Stomach (tissue), 9 donors: ENCODE results near the gene FBXO45. TPM values are rescaled to one million over a fixed set of nuclear protein-coding genes. Genes with fewer than 3 reads are reported as not detected.
A peak's percentile ranks its signal among the peaks of the same experiment; 100 is the strongest.
"Not testable (repeated sequence)": the region's sequence is repeated elsewhere in the genome, so short reads cannot be mapped to it uniquely, and the experiment has no call there.

Source experiments
- DNase-seq, 2 donors: peaks; one replicate each; pipeline versions ENCODE4 v3.0.0 to v3.0.0-alpha.2; 2013 to 2019
- H3K27ac ChIP-seq, 5 donors: fragments of 200-600 bp in 4 of 5; sonication (generic) in 4 of 5; one replicate each; pipeline ENCODE4 v1.5.1; 2013 to 2019; ENCODE audit warnings: mild to moderate bottlenecking in 1 of 5, moderate library complexity in 1 of 5
- H3K27me3 ChIP-seq, 3 donors: fragments of 200-600 bp; sonication (generic); one replicate each; pipeline ENCODE4 v1.5.1; 2017 to 2019; ENCODE audit warnings: mixed run types in 1 of 3
- H3K36me3 ChIP-seq, 4 donors: fragments of 200-600 bp; sonication (generic); 1 replicate in 3 of 4; 2 replicates in 1 of 4; pipeline ENCODE4 v1.5.1; 2016 to 2019
- H3K4me1 ChIP-seq, 4 donors: fragments of 200-600 bp; sonication (generic); one replicate each; pipeline ENCODE4 v1.5.1; 2016 to 2019
- H3K4me3 ChIP-seq, 4 donors: fragments of 200-600 bp; sonication (generic) in 3 of 4; one replicate each; pipeline ENCODE4 v1.5.1; 2016 to 2019; ENCODE audit warnings: mild to moderate bottlenecking in 1 of 4
- H3K9me3 ChIP-seq, 4 donors: fragments of 200-600 bp; sonication (generic); one replicate each; pipeline ENCODE4 v1.5.1; 2016 to 2019
- CTCF ChIP-seq, 7 experiments: fragments of 450-650 bp in 4 of 7; fragments of 200-600 bp in 3 of 7; sonication (generic) in 3 of 7; IDR thresholded peaks; one replicate each; pipeline ENCODE4 v1.5.1; 2016 to 2019; ENCODE audit warnings: antibody characterized with exemption in 7 of 7, control low read depth in 2 of 7, mild to moderate bottlenecking in 1 of 7
- EP300 ChIP-seq: sonication (generic); formaldehyde crosslinking; IDR thresholded peaks from one replicate; pipeline ENCODE4 v1.6.1; 2017; ENCODE audit warnings: antibody characterized with exemption
- POLR2A ChIP-seq, 4 donors: fragments of 450-650 bp; IDR thresholded peaks; one replicate each; pipeline ENCODE4 v1.6.1; 2016; ENCODE audit warnings: antibody characterized with exemption in 4 of 4, control low read depth in 2 of 4, mild to moderate bottlenecking in 1 of 4, moderate library complexity in 1 of 4
- POLR2AphosphoS5 ChIP-seq, 3 donors: sonication (generic); formaldehyde crosslinking; IDR thresholded peaks; one replicate each; pipeline ENCODE4 v1.6.1; 2016; ENCODE audit warnings: antibody characterized with exemption in 3 of 3
- WGBS, 5 donors: extraction: QIAGEN DNeasy Blood & Tissue Kit in 3 of 5; methylation state at CpG; one replicate each; pipeline versions ENCODE4 v1.1.5 to v1.1.7; 2013 to 2018; 5-methylcytosine and 5-hydroxymethylcytosine counted together
- intact Hi-C: fragments of 100-400 bp; cut with DNase I; formaldehyde crosslinking; loops from one replicate; pipeline ENCODE4 v1.15.1; 2023; ENCODE audit warnings: low total_unique reads
- polyA plus RNA-seq, 3 donors: library from polyadenylated mRNA; stranded (reverse); fragments of 200-250 nt; gene quantifications; one replicate each; pipeline ENCODE4 v1.2.3, GENCODE V29; 2013
- total RNA-seq, 5 donors: library from RNA; depleted of rRNA; stranded (reverse); fragments of >200 nt; gene quantifications; one replicate each; pipeline versions ENCODE4 v1.1.0 to v1.2.3, GENCODE V29; 2014 to 2016
- donor health status: healthy with polysubstance abuse.
- donor health status: Bipolar disorder and iron deficiency.
- donor health status: healthy.

Gene FBXO45
- total and polyA plus RNA-seq, 8 donors = 1.2 to 12.1 (median 4.2) TPM

- TF ChIP-seq EP300 (no peak), CTCF (IDR thresholded peaks at IDR 0.05) (no peak), POLR2AphosphoS5 (IDR thresholded peaks at IDR 0.05) (no peak), POLR2A (IDR thresholded peaks at IDR 0.05) (no peak)
- peaks cover 28 to 61% (median 43%) of the 10 kb centered on the region in 4 donors for H3K4me1 ChIP-seq
- H3K27ac ChIP-seq = peak overlapping the region; percentile 84 to 91 (median 90)
- H3K27me3 ChIP-seq = no peaks in the 10 kb centered on the region
- H3K9me3 ChIP-seq = no peaks in the 10 kb centered on the region
- intact Hi-C loops = no loop called here
- 0 to 2% (median 0%) methylated on average over 28 to 44 of the region's 44 CpGs for WGBS, 5 donors
- peaks cover 3 to 17% (median 9%) of the 10 kb centered on the region in 4 donors for H3K36me3 ChIP-seq
- peak; percentile 48 to 74 for DNase-seq
- peak overlapping the region; percentile 74 to 84 (median 78) for H3K4me3 ChIP-seq
Measured at GRCh38 chr3:196569003-196569516, 600 bp downstream of the FBXO45 start.

GRCh38 chr3:196570332-196570731, 1.9 kb downstream of the FBXO45 start:
- H3K27me3 ChIP-seq, H3K9me3 ChIP-seq, intact Hi-C loops, DNase-seq, H3K27ac ChIP-seq: not testable (repeated sequence)
- Histone ChIP-seq H3K4me3 (peak overlapping the region in 2 of 4 donors; percentile 74 to 79), H3K4me1 (peaks cover 28 to 61% (median 42%) of the 10 kb centered on the region in 4 donors), H3K36me3 (peaks cover 3 to 14% (median 9%) of the 10 kb centered on the region in 4 donors)
- WGBS, 5 donors = 84 to 88% (median 86%) methylated on average over 13 of the region's 13 CpGs

GRCh38 chr3:196572389-196572788, 3.9 kb downstream of the FBXO45 start:
- H3K4me1 ChIP-seq = peaks cover 25 to 46% (median 36%) of the 10 kb centered on the region in 4 donors
- TF ChIP-seq POLR2A (IDR thresholded peaks at IDR 0.05) (no peak), EP300 (no peak), CTCF (IDR thresholded peaks at IDR 0.05) (no peak), POLR2AphosphoS5 (IDR thresholded peaks at IDR 0.05) (no peak)
- no peak for DNase-seq
- H3K9me3 ChIP-seq = no peaks in the 10 kb centered on the region
- no peaks in the 10 kb centered on the region for H3K27me3 ChIP-seq
- 0 to 98% (median 95%) methylated on average over 1 of the region's 1 CpG for WGBS, 5 donors
- intact Hi-C loops = no loop called here
- no peak overlapping the region for H3K27ac ChIP-seq
- no peak overlapping the region for H3K4me3 ChIP-seq
- peaks cover 0 to 2% (median under 1%) of the 10 kb centered on the region in 4 donors for H3K36me3 ChIP-seq

GRCh38 chr3:196585044-196585757, 16.7 kb downstream of the FBXO45 start:
- WGBS, 5 donors = 69 to 79% (median 76%) methylated on average over 3 of the region's 3 CpGs
- TF ChIP-seq POLR2A (IDR thresholded peaks at IDR 0.05) (no peak), POLR2AphosphoS5 (IDR thresholded peaks at IDR 0.05) (no peak), CTCF (IDR thresholded peaks at IDR 0.05) (no peak), EP300 (no peak)
- Histone ChIP-seq H3K27ac (no peak overlapping the region), H3K9me3 (no peaks in the 10 kb centered on the region), H3K4me3 (no peak overlapping the region), H3K27me3 (no peaks in the 10 kb centered on the region), H3K36me3 (peaks cover 4 to 59% (median 44%) of the 10 kb centered on the region in 4 donors), H3K4me1 (no peaks in the 10 kb centered on the region)
- DNase-seq = no peak
- intact Hi-C loops = no loop called here

GRCh38 chr3:196590279-196590678, 21.8 kb downstream of the FBXO45 start:
- Histone ChIP-seq H3K4me1 (no peaks in the 10 kb centered on the region), H3K36me3 (peaks cover 0 to 21% (median 14%) of the 10 kb centered on the region in 4 donors), H3K4me3 (no peak overlapping the region), H3K27ac (no peak overlapping the region), H3K9me3 (no peaks in the 10 kb centered on the region), H3K27me3 (peaks cover 0 to 4% (median 0%) of the 10 kb centered on the region in 3 donors)
- 72 to 92% (median 85%) methylated on average over 5 of the region's 5 CpGs for WGBS, 5 donors
- intact Hi-C loops = no loop called here
- DNase-seq = no peak
- no peak for TF ChIP-seq POLR2A (IDR thresholded peaks at IDR 0.05)
- no peak for TF ChIP-seq POLR2AphosphoS5 (IDR thresholded peaks at IDR 0.05)
- TF ChIP-seq EP300 = no peak
- no peak for TF ChIP-seq CTCF (IDR thresholded peaks at IDR 0.05)
